Activated naive CD4-positive, alpha-beta T cell treated with anti-CD3 and anti-CD28 coated beads for 36 hours (primary cell): ENCODE data around the gene HECTD1. TPM values are rescaled to one million over a fixed set of nuclear protein-coding genes. Genes with fewer than 3 reads are reported as not detected.
"Not testable (repeated sequence)": the region's sequence is repeated elsewhere in the genome, so short reads cannot be mapped to it uniquely, and the experiment has no call there.

ENCODE experiments used
- CTCF ChIA-PET: fragments of 350-600 bp; sonication (Branson Sonifier 250); formaldehyde crosslinking; loops from one replicate; lab custom pipeline; 2021; ENCODE audit warnings: antibody characterized with exemption; lab: Charles Lee
- DNase-seq: peaks from one replicate; pipeline ENCODE4 v3.0.0-alpha.2; 2020
- H3K27ac Mint-ChIP-seq: one replicate; pipeline ENCODE4 v1.8.0; 2021; ENCODE audit warnings: mild to moderate bottlenecking, mixed read lengths
- H3K27me3 Mint-ChIP-seq: one replicate; pipeline ENCODE4 v1.8.0; 2021; ENCODE audit warnings: low read depth, mixed read lengths
- H3K36me3 Mint-ChIP-seq: one replicate; pipeline ENCODE4 v1.8.0; 2021; ENCODE audit warnings: low read depth, mixed read lengths
- H3K4me1 Mint-ChIP-seq: one replicate; pipeline ENCODE4 v1.8.0; 2021; ENCODE audit warnings: low read depth, mixed read lengths
- H3K4me3 Mint-ChIP-seq: one replicate; pipeline ENCODE4 v1.8.0; 2021; ENCODE audit warnings: mild to moderate bottlenecking, moderate library complexity, mixed read lengths
- H3K9me3 Mint-ChIP-seq: one replicate; pipeline ENCODE4 v1.8.0; 2021; ENCODE audit warnings: mixed read lengths
- intact Hi-C: fragments of 100-400 bp; cut with micrococcal nuclease; formaldehyde crosslinking; loops from one replicate; pipeline ENCODE4 v1.15.1; 2023
- total RNA-seq, 2 experiments: library from RNA; stranded (reverse); gene quantifications; one replicate each; pipeline ENCODE4 v1.2.3, GENCODE V29; 2021

HECTD1 gene
- total RNA-seq, 2 experiments from 2014 or later, result 61.5 to 64.1 TPM

DNA sequence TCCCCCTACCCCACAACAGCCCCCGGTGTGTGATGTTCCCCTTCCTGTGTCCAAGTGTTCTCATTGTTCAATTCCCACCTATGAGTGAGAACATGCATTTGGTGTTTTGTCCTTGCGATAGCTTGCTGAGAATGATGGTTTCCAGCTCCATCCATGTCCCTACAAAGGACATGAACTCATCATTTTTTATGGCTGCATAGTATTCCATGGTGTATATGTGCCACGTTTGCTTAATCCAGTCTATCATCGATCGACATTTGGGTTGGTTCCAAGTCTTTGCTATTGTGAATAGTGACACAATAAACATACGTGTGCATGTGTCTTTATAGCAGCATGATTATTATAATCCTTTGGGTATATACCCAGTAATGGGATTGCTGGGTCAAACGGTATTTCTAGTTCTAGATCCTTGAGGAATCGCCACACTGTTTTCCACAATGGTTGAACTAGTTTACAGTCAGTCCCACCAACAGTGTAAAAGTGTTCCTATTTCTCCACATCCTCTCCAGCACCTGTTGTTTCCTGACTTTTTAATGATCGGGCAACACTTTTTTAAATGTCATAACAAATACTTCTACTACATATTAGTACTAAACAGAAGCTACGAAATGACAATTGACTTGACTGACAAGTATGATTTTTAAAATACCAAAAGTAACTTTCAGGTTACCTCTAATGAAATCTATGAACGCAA lies 3.5 kb downstream of the HECTD1 start:
- H3K4me3 Mint-ChIP-seq, H3K27me3 Mint-ChIP-seq, H3K9me3 Mint-ChIP-seq, CTCF ChIA-PET, H3K27ac Mint-ChIP-seq, DNase-seq: not testable (repeated sequence)
- H3K4me1 Mint-ChIP-seq, result peaks cover 43% of the 10 kb centered on the region
- intact Hi-C loops, result loop anchor here (10.0 kb wide), 1 partner anchor 731 kb away; no protein-coding TSS in a partner anchor
- peaks cover 30% of the 10 kb centered on the region for H3K36me3 Mint-ChIP-seq

DNA sequence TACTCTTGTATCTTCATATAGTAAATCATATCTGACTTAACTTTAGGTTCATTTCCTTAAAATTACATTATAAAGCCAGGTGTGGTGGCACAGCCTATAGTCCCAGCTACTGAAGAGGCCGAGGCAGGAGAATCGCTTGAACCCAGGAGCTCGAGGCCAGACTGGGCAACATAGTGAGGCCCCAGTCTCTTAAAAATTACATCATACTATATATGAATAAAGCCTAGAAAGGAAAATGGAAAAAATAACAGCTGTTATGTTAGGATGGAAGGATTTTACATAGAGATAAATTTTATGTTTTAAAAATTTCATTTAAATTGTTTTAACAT lies 4.2 kb downstream of the HECTD1 start:
- Mint-ChIP-seq H3K27me3 (no peaks in the 10 kb centered on the region), H3K4me3 (no peak overlapping the region), H3K36me3 (peaks cover 30% of the 10 kb centered on the region), H3K9me3 (no peaks in the 10 kb centered on the region), H3K4me1 (peaks cover 39% of the 10 kb centered on the region), H3K27ac (no peak overlapping the region)
- CTCF ChIA-PET, result no interaction called here
- DNase-seq, result no peak
- intact Hi-C loops, result loop anchor here (10.0 kb wide), 1 partner anchor 731 kb away; no protein-coding TSS in a partner anchor

DNA sequence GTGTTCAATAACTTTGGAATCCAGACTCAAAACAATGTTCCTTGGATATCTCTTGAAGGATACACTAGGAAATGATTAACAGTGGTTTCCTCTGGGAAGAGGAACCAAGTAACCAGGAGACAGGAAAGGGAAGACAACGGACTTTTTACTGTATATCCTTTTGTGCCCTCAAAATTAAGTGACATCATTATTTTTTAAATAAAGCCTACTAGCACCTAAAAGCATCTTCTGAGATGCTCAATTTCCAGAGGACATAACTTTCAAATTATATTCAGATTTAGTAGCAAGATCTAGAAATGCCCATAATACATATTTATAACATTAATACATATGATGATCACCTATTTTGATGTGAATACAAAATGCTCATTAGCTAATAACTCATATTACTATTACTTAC lies 6.5 kb downstream of the HECTD1 start:
- Mint-ChIP-seq H3K27ac (no peak overlapping the region), H3K9me3 (no peaks in the 10 kb centered on the region), H3K27me3 (no peaks in the 10 kb centered on the region), H3K4me3 (no peak overlapping the region), H3K36me3 (peaks cover 35% of the 10 kb centered on the region), H3K4me1 (peaks cover 52% of the 10 kb centered on the region)
- CTCF ChIA-PET, result interaction anchor here (0.6 kb wide), 1 partner anchor 28 kb away, joined by 3 read pairs; no protein-coding TSS in a partner anchor
- DNase-seq, result no peak
- intact Hi-C loops, result loop anchor here (10.0 kb wide), 1 partner anchor 734 kb away; no protein-coding TSS in a partner anchor

DNA sequence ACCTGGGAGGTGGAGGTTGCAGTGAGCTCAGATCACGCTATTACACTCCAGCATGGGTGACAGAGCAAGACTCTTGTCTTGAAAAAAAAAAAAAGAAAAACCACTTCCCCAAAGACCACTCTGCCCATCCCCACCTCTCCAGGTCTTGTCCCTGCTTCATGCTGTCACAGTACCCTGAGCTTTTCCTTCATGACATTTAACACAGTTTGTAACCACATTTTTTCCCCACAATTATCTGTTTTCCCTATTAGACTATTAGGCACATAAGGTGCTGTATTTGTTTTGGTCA lies 6.9 kb downstream of the HECTD1 start:
- CTCF ChIA-PET, result interaction anchor here (0.6 kb wide), 1 partner anchor 79 kb away, joined by 3 read pairs; no protein-coding TSS in a partner anchor

DNA sequence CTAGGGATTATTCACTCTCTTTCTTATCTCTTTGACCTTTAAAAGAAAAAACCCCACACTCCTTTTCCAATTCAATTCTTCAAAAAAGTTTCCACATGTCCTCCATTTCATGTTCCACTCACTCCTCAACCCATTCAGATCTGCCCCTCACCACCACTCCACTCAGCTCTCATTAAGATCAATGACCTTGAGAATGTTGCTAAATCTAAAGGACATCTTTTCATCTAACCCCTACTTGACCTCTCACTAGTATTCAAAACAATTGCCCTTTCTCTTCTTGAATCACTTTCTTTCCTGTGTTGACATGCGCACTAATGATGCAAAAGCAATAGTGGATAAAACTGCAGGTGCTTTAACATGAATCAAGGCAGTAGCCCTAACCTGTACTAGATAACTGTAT lies 9.9 kb downstream of the HECTD1 start:
- CTCF ChIA-PET, result interaction anchor here (0.7 kb wide), 1 partner anchor 351 kb away, joined by 3 read pairs; no protein-coding TSS in a partner anchor
- Mint-ChIP-seq H3K36me3 (peaks cover 20% of the 10 kb centered on the region), H3K27me3 (no peaks in the 10 kb centered on the region), H3K4me1 (peaks cover 51% of the 10 kb centered on the region), H3K27ac (no peak overlapping the region), H3K4me3 (no peak overlapping the region), H3K9me3 (no peaks in the 10 kb centered on the region)
- intact Hi-C loops, result loop anchor here (2.0 kb wide), 1 partner anchor 175 kb away; no protein-coding TSS in a partner anchor
- no peak for DNase-seq

More for the DNA sequence above, 6.9 kb downstream of the HECTD1 start:
- no peak for DNase-seq
- Mint-ChIP-seq H3K27me3 (no peaks in the 10 kb centered on the region), H3K9me3 (no peaks in the 10 kb centered on the region), H3K4me1 (peaks cover 52% of the 10 kb centered on the region), H3K4me3 (no peak overlapping the region), H3K27ac (no peak overlapping the region), H3K36me3 (peaks cover 35% of the 10 kb centered on the region)
- intact Hi-C loops, result loop anchor here (10.0 kb wide), 1 partner anchor 734 kb away; no protein-coding TSS in a partner anchor

DNA sequence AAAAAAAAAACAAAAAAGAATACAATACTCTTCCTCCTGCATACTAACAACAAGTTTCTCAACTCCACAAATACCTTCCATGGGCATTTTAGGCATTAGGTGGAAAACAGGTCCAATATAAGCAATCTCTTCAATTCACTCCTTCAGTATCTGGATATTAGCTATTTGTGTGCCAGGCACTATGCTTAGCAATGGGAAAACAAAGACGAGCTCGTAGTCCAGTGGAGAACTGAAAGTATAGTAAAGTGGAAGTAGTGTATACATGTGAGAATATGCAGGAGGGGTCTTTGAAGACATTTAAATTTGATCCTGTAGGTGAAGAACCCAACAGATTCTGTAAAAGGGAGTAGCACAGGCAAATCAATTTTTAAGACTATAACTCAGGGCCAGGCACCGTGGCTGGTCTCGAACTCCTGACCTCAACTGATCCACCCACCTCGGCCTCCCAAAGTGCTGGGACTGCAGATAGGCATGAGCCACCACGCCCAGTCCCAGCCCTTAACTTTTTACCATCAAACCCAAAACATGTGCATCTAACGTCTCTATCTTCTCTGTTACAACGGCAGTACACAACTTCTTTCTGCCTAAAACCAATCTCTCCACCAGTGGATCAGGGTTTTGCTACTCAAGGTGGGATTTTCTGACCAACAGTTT lies 10.6 kb downstream of the HECTD1 start:
- H3K9me3 Mint-ChIP-seq, result no peaks in the 10 kb centered on the region
- no peak overlapping the region for H3K27ac Mint-ChIP-seq
- CTCF ChIA-PET, result interaction anchor here (0.7 kb wide), 1 partner anchor 351 kb away, joined by 3 read pairs; no protein-coding TSS in a partner anchor

DNA sequence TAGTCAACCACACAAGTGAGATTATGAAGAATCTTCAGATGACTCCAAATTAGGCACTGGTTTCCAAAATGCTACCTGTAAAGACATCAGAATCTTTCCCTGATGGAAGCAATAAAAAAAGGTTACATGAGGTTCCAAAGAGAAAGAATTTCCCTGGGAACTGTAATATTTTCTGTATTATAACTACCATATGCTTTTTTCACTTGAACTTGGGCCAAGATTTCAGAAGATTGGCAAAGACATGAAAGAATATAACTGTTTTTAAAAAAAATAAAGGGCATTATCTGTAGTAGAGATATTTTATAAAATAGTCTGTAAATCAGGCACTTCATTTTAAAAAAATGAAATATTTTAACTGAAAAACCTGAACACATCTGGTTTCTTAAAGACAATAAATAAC lies 12.9 kb downstream of the HECTD1 start:
- no peaks in the 10 kb centered on the region for H3K27me3 Mint-ChIP-seq
- peaks cover 46% of the 10 kb centered on the region for H3K4me1 Mint-ChIP-seq
- H3K36me3 Mint-ChIP-seq, result peaks cover 18% of the 10 kb centered on the region
- intact Hi-C loops, result loop anchor here (1.0 kb wide), 1 partner anchor 14 kb away; no protein-coding TSS in a partner anchor
- no peak for DNase-seq
- H3K4me3 Mint-ChIP-seq, result no peak overlapping the region
- CTCF ChIA-PET, result interaction anchor here (1.4 kb wide), 1 partner anchor 13 kb away, joined by 4 read pairs; the partner anchor contains the start of gene HECTD1
- H3K27ac Mint-ChIP-seq, result no peak overlapping the region
- H3K9me3 Mint-ChIP-seq, result no peaks in the 10 kb centered on the region

More for the DNA sequence above, 10.6 kb downstream of the HECTD1 start:
- Mint-ChIP-seq H3K36me3 (peaks cover 24% of the 10 kb centered on the region), H3K4me1 (peaks cover 51% of the 10 kb centered on the region), H3K27me3 (no peaks in the 10 kb centered on the region), H3K4me3 (no peak overlapping the region)
- intact Hi-C loops, result no loop called here
- no peak for DNase-seq

DNA sequence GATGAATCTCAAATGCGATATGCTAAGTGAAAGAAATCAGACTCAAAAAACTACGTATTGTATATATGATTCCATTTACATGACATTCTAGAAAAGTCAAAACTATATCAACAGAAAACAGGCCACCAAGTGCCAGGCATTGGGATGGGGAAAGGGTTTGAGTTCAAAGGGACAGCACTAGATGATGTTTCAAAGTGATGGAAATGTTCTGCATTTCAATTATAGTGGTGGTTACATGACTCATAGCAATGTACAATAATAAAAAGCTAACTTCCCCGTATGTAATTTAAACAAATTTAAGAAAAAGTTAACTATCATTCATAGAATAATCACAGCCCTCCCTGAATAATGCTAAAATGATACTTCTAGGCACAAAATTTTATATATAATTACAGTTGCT lies 13.5 kb downstream of the HECTD1 start:
- H3K4me3 Mint-ChIP-seq, result no peak overlapping the region
- H3K27me3 Mint-ChIP-seq, result no peaks in the 10 kb centered on the region
- H3K36me3 Mint-ChIP-seq, result peaks cover 17% of the 10 kb centered on the region
- no peaks in the 10 kb centered on the region for H3K9me3 Mint-ChIP-seq
- peaks cover 46% of the 10 kb centered on the region for H3K4me1 Mint-ChIP-seq
- no peak overlapping the region for H3K27ac Mint-ChIP-seq
- peak; percentile 30 for DNase-seq
- CTCF ChIA-PET, result interaction anchor here (1.4 kb wide), 1 partner anchor 14 kb away, joined by 4 read pairs; the partner anchor contains the start of gene HECTD1
- intact Hi-C loops, result loop anchor here (1.0 kb wide), 1 partner anchor 14 kb away; no protein-coding TSS in a partner anchor

DNA sequence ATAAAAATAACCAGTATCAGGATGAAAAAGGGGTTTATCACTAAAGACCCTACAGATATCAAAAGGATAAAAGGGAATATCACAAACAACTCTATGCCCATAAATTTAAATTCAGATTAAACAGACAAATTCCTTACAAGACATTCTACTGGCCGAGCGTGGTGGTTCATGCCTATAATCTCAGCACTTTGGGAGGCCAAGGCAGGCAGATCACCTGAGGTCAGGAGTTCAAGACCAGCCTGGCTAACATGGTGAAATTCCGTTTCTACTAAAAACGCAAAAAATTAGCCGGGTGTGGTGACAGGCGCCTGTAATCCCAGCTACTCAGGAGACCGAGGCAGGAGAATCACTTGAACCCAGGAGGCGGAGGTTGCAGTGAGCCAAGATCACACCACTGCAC lies 15.0 kb downstream of the HECTD1 start:
- H3K4me3 Mint-ChIP-seq, DNase-seq, CTCF ChIA-PET, H3K9me3 Mint-ChIP-seq, H3K27ac Mint-ChIP-seq, H3K27me3 Mint-ChIP-seq, intact Hi-C loops: not testable (repeated sequence)
- peaks cover 15% of the 10 kb centered on the region for H3K36me3 Mint-ChIP-seq
- H3K4me1 Mint-ChIP-seq, result peaks cover 42% of the 10 kb centered on the region

DNA sequence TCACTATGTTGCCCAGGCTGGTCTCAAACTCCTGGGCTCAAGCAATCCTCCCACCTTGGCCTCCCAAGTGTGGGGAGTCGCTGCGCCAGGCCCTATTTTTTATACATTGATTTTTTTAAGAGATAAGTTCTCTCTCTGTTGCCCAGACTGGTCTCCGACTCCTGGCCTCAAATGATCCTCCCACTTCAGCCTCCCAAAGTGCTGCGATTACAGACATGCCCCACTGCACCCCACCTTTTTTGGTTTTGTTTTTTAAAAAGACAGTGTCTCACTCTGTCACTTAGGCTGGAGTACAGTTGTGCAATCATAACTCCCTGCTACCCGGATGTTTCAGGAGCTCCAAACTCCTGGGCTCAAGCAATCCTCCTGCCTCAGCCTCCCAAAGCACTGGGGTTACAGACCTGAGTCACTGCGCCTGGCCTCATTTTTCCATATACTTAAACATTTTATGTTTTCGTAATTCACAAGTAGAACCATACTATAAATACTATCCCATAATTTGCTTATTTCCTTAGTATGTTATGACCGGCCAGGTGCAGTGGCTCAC lies 16.8 kb downstream of the HECTD1 start:
- H3K27ac Mint-ChIP-seq, result no peak overlapping the region
- no peak overlapping the region for H3K4me3 Mint-ChIP-seq
- H3K27me3 Mint-ChIP-seq, result no peaks in the 10 kb centered on the region
- H3K9me3 Mint-ChIP-seq, result no peaks in the 10 kb centered on the region
- CTCF ChIA-PET, result interaction anchor here (0.7 to 1.9 kb wide), 2 partner anchors 12 to 17 kb away, joined by 4 to 5 read pairs; partner anchors contain the start of gene HECTD1
- H3K36me3 Mint-ChIP-seq, result peaks cover 23% of the 10 kb centered on the region
- peaks cover 36% of the 10 kb centered on the region for H3K4me1 Mint-ChIP-seq
- DNase-seq, result no peak
- intact Hi-C loops, result no loop called here

DNA sequence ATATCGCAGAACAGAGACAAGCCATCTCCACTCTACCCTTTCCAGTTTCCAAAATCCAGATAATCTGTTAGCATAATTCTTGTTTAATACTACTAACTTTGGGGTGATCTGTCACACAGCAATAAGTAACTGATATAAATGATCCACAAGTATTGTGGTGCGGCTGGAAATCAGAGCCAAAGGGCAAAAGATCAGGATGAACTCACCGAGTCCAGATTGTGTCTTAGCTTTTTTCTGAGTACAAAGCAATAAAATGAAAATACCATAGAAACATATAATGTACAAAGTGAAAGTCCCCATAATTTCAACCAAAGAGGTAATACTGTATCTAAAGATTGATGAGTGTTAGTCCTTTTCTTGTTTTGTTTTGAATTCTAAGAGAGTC lies 17.4 kb downstream of the HECTD1 start:
- CTCF ChIA-PET, result interaction anchor here (1.9 kb wide), 1 partner anchor 18 kb away, joined by 4 read pairs; the partner anchor contains the start of gene HECTD1
- H3K27me3 Mint-ChIP-seq, result no peaks in the 10 kb centered on the region
- no peak for DNase-seq
- H3K27ac Mint-ChIP-seq, result no peak overlapping the region
- no peaks in the 10 kb centered on the region for H3K9me3 Mint-ChIP-seq
- no peak overlapping the region for H3K4me3 Mint-ChIP-seq
- intact Hi-C loops, result no loop called here
- peaks cover 30% of the 10 kb centered on the region for H3K4me1 Mint-ChIP-seq
- peaks cover 28% of the 10 kb centered on the region for H3K36me3 Mint-ChIP-seq
